Measurements from ENCODE around the gene BCAS2.

BCAS2 gene

DNA sequence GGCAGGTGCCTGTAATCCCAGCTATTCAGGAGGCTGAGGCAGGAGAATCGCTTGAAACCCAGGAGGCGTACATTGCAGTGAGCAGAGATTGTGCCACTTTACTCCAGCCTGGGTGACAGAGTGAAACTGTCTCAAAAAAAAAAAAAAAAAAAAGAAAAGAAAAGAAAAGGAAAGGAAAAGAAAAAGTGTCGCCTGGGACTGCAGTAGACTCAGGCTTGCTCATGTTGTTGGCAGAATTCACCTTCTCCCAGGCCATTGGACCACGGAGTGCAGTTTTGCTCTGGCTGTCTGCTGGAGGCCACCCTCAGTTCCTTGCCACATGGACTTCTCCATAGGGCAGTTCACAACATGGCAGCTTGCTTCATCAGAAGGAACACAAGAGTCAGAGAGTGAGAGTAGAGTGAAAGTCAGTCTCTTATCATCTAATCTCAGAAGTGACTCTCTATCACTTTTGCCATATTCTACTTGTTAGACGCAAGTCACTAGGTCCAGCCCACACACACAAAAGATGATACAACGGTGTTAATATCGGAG is 29.2 kb downstream of the BCAS2 start:
- Histone ChIP-seq H3K27ac (ENCODE audit: low read length) (no peak overlapping the region), H3K27me3 (ENCODE audit: insufficient read depth, low read length) (no peaks in the 10 kb centered on the region), H3K4me1 (ENCODE audit: insufficient read depth, low read length) (no peaks in the 10 kb centered on the region), H3K36me3 (ENCODE audit: insufficient read depth, low read depth, low read length) (no peaks in the 10 kb centered on the region), H3K9me3 (ENCODE audit: insufficient read depth, low read depth, low read length) (no peaks in the 10 kb centered on the region), H3K9ac (ENCODE audit: low read depth, low read length) (no peak overlapping the region), H3K4me3 (ENCODE audit: low read length) (no peak overlapping the region)

DNA sequence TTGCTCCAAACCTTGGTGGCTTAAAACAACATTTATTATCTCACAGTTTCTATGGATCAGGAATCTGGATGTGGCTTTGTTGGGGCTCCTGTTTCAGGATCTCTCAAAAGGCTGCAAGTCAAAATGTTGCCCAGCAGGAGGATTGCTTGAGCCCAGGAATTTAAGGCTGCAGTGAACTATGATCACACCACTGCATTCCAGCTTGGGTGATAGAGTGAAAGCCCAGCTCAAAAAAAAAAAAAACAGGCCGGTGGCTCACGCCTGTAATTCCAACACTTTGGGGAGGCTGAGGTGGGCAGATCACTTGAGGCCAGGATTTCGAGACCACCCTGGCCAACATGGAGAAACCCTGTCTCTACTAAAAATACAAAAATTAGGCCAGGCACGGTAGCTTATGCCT is 30.0 kb downstream of the BCAS2 start:
- no peak overlapping the region for H3K4me3 ChIP-seq (ENCODE audit: low read length)

DNA sequence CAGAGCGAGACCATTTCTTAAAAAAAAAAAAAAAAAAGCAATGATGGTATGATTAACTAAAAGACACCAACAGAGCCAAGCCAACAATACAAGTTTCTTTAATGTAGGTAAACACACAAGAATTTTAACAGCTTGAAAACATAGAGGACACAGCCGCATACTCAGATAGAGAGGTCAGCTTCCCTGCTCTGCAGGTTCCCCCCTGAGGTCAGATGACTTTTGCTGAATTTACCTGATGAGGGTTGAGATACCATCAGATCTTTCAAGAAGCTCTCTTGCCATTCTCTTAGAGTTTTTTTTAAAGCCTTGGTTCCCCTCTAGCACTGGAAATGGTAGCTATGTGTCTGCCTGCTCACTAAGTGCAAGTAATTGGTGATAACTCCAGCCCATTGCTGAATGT is 31.1 kb downstream of the BCAS2 start:
- H3K4me1 ChIP-seq (ENCODE audit: insufficient read depth, low read length), result no peaks in the 10 kb centered on the region
- no peak overlapping the region for H3K9ac ChIP-seq (ENCODE audit: low read depth, low read length)
- no peaks in the 10 kb centered on the region for H3K27me3 ChIP-seq (ENCODE audit: insufficient read depth, low read length)
- H3K9me3 ChIP-seq (ENCODE audit: insufficient read depth, low read depth, low read length), result no peaks in the 10 kb centered on the region
- H3K36me3 ChIP-seq (ENCODE audit: insufficient read depth, low read depth, low read length), result no peaks in the 10 kb centered on the region
- no peak overlapping the region for H3K27ac ChIP-seq (ENCODE audit: low read length)
- no peak overlapping the region for H3K4me3 ChIP-seq (ENCODE audit: low read length)

More for the DNA sequence above, 30.0 kb downstream of the BCAS2 start:
- no peak overlapping the region for H3K9ac ChIP-seq (ENCODE audit: low read depth, low read length)
- H3K4me1 ChIP-seq (ENCODE audit: insufficient read depth, low read length), result no peaks in the 10 kb centered on the region
- H3K36me3 ChIP-seq (ENCODE audit: insufficient read depth, low read depth, low read length), result no peaks in the 10 kb centered on the region
- no peaks in the 10 kb centered on the region for H3K27me3 ChIP-seq (ENCODE audit: insufficient read depth, low read length)
- H3K27ac ChIP-seq (ENCODE audit: low read length), result no peak overlapping the region
- H3K9me3 ChIP-seq (ENCODE audit: insufficient read depth, low read depth, low read length), result no peaks in the 10 kb centered on the region

DNA sequence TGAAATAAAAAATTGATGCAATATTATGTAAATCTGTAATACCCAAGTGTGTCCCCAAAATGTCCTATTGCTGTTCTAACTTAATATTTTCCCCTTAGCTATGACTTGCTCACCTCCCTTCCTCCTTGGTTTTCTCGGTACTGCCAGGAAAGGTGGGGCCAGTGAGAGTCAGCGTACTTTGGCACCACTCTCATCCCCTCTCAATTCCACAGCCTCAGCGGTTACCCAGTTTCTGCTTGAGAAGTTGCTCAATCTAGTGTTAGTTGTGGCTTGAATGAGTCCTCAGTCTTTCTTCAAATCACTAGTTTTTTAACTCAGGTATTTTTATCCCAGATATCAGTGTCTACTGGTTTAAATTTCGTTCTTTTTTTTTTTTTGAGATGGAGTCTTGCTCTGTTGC is 32.3 kb downstream of the BCAS2 start:
- Histone ChIP-seq H3K9me3 (ENCODE audit: insufficient read depth, low read depth, low read length) (no peaks in the 10 kb centered on the region), H3K27me3 (ENCODE audit: insufficient read depth, low read length) (no peaks in the 10 kb centered on the region), H3K27ac (ENCODE audit: low read length) (no peak overlapping the region), H3K36me3 (ENCODE audit: insufficient read depth, low read depth, low read length) (no peaks in the 10 kb centered on the region), H3K4me1 (ENCODE audit: insufficient read depth, low read length) (no peaks in the 10 kb centered on the region), H3K4me3 (ENCODE audit: low read length) (no peak overlapping the region), H3K9ac (ENCODE audit: low read depth, low read length) (no peak overlapping the region)

DNA sequence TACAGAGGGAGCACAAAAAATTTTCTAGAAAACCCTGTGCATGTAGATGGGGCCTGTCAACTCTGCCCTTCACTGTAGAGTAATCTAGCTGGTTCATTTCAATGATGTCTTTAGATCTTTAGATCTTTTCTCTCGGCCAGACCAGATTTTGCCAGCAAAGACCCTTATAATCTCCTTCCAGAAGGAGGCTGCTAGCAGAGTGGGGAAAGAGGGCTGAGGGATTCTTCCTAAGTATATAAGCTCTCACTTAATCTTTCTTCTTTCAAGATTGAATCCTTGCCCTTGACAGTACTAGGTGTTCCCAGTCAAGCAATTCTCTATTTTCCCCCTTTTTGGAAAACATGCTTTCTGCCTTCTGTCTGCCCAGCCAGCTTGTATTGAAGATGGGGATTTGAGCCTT is 34.3 kb downstream of the BCAS2 start:
- no peaks in the 10 kb centered on the region for H3K27me3 ChIP-seq (ENCODE audit: insufficient read depth, low read length)
- H3K4me3 ChIP-seq (ENCODE audit: low read length), result no peak overlapping the region
- H3K9ac ChIP-seq (ENCODE audit: low read depth, low read length), result no peak overlapping the region
- no peak overlapping the region for H3K27ac ChIP-seq (ENCODE audit: low read length)
- no peaks in the 10 kb centered on the region for H3K36me3 ChIP-seq (ENCODE audit: insufficient read depth, low read depth, low read length)
- no peaks in the 10 kb centered on the region for H3K9me3 ChIP-seq (ENCODE audit: insufficient read depth, low read depth, low read length)
- no peaks in the 10 kb centered on the region for H3K4me1 ChIP-seq (ENCODE audit: insufficient read depth, low read length)

DNA sequence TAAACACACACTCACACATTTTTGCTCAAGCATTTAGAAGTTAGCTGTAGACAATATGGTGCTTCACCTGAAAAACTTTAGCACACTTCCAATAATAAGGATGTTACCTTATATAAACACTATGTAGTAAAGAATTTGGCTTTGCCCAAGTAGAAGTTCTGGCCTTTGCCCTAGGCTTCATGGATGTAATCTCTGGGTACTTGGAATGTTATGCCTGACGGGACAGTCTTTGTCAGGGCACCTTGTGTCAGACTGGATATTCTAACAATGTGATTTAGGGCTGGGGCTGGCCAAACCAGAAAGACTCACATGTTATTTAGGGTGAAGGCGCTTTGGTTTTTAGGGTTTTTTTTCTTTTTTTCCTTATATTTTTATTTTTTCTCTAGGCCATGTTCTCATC is 35.6 kb downstream of the BCAS2 start:
- Histone ChIP-seq H3K4me1 (ENCODE audit: insufficient read depth, low read length) (no peaks in the 10 kb centered on the region), H3K36me3 (ENCODE audit: insufficient read depth, low read depth, low read length) (no peaks in the 10 kb centered on the region), H3K9me3 (ENCODE audit: insufficient read depth, low read depth, low read length) (no peaks in the 10 kb centered on the region), H3K9ac (ENCODE audit: low read depth, low read length) (no peak overlapping the region), H3K27me3 (ENCODE audit: insufficient read depth, low read length) (no peaks in the 10 kb centered on the region), H3K27ac (ENCODE audit: low read length) (no peak overlapping the region), H3K4me3 (ENCODE audit: low read length) (no peak overlapping the region)

DNA sequence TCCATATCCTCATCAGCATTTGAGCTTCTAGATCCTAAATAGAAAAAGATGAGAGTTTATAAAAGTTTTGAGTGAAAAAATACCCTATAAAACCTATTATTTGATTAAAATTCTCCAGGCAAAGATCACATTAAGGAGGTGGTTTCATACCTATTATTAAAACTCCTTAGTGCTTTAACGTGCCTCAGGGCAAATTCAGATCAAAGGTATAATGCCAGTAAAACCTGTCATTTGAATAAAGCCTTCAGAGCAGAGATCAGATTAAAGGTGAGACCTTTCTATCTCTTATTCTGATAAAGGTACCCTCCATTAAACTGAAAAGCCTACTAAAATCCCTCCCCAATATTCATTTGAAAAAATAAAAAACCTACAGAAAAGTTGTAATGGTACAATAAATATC is 36.1 kb downstream of the BCAS2 start:
- no peak overlapping the region for H3K9ac ChIP-seq (ENCODE audit: low read depth, low read length)
- H3K27me3 ChIP-seq (ENCODE audit: insufficient read depth, low read length), result no peaks in the 10 kb centered on the region
- H3K27ac ChIP-seq (ENCODE audit: low read length), result no peak overlapping the region
- H3K9me3 ChIP-seq (ENCODE audit: insufficient read depth, low read depth, low read length), result no peaks in the 10 kb centered on the region
- no peak overlapping the region for H3K4me3 ChIP-seq (ENCODE audit: low read length)
- no peaks in the 10 kb centered on the region for H3K36me3 ChIP-seq (ENCODE audit: insufficient read depth, low read depth, low read length)
- no peaks in the 10 kb centered on the region for H3K4me1 ChIP-seq (ENCODE audit: insufficient read depth, low read length)

DNA sequence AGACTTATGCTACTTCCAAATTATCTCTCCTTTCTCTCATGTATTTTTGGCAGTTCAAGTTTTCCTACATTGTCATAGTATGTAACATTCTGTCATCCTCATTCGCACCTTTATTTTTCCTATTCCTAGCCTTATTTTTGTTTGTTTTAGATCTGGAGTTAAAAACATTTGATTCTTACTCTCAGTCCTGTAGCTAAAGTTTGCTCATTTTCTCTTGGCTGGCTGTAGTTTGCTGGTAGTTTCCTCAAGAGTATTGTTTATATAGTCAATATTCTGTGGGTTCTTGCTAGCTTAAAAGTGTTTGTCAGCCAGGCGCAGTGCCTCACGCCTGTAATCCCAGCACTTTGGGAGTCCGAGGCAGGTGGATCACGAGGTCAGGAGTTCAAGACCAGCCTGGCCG is 40.6 kb downstream of the BCAS2 start:
- H3K27me3 ChIP-seq (ENCODE audit: insufficient read depth, low read length), result no peaks in the 10 kb centered on the region
- H3K27ac ChIP-seq (ENCODE audit: low read length), result no peak overlapping the region
- no peaks in the 10 kb centered on the region for H3K36me3 ChIP-seq (ENCODE audit: insufficient read depth, low read depth, low read length)
- H3K4me3 ChIP-seq (ENCODE audit: low read length), result no peak overlapping the region
- no peaks in the 10 kb centered on the region for H3K9me3 ChIP-seq (ENCODE audit: insufficient read depth, low read depth, low read length)
- H3K4me1 ChIP-seq (ENCODE audit: insufficient read depth, low read length), result no peaks in the 10 kb centered on the region
- H3K9ac ChIP-seq (ENCODE audit: low read depth, low read length), result no peak overlapping the region

DNA sequence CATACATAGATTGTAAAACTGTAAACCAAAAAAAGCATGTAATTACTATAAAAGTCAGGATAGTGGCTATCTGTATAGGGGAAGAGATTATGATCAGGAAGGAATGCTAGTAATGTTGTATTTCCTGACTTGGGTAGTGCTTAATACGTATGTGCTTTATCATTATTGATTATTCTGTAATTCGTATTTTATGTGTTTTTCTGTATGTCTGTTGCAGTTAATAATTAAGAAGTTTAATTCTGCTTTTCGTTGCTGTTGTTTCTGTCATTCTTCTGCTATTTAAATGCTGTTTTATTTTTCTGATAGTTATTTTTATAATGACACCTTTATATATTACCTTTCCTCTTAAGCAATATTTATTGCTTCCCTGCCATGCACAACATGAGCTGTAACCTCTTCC is 41.1 kb downstream of the BCAS2 start:
- no peaks in the 10 kb centered on the region for H3K27me3 ChIP-seq (ENCODE audit: insufficient read depth, low read length)
- H3K4me1 ChIP-seq (ENCODE audit: insufficient read depth, low read length), result no peaks in the 10 kb centered on the region
- H3K9ac ChIP-seq (ENCODE audit: low read depth, low read length), result no peak overlapping the region
- H3K36me3 ChIP-seq (ENCODE audit: insufficient read depth, low read depth, low read length), result no peaks in the 10 kb centered on the region
- no peak overlapping the region for H3K27ac ChIP-seq (ENCODE audit: low read length)
- H3K4me3 ChIP-seq (ENCODE audit: low read length), result no peak overlapping the region
- H3K9me3 ChIP-seq (ENCODE audit: insufficient read depth, low read depth, low read length), result no peaks in the 10 kb centered on the region

DNA sequence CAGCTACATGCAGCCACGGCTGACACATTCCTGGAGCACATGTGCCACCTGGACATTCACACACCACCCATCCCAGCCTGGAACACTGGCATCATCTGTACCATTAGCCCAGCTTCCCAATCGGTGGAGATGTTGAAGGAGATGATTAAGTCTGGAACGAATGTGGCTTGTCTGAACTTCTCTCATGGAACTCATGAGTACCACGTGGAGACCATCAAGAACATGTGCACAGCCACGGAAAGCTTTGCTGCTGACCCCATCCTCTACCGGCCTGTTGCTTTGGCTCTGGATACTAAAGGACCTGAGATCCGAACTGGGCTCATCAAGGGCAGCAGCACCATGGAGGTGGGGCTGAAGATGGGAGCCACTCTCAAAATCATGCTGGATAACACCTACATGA is 45.4 kb downstream of the BCAS2 start:
- Histone ChIP-seq H3K27me3 (ENCODE audit: insufficient read depth, low read length) (no peaks in the 10 kb centered on the region), H3K4me1 (ENCODE audit: insufficient read depth, low read length) (no peaks in the 10 kb centered on the region), H3K27ac (ENCODE audit: low read length) (no peak overlapping the region), H3K9ac (ENCODE audit: low read depth, low read length) (no peak overlapping the region), H3K36me3 (ENCODE audit: insufficient read depth, low read depth, low read length) (no peaks in the 10 kb centered on the region), H3K9me3 (ENCODE audit: insufficient read depth, low read depth, low read length) (no peaks in the 10 kb centered on the region), H3K4me3 (ENCODE audit: low read length) (no peak overlapping the region)

DNA sequence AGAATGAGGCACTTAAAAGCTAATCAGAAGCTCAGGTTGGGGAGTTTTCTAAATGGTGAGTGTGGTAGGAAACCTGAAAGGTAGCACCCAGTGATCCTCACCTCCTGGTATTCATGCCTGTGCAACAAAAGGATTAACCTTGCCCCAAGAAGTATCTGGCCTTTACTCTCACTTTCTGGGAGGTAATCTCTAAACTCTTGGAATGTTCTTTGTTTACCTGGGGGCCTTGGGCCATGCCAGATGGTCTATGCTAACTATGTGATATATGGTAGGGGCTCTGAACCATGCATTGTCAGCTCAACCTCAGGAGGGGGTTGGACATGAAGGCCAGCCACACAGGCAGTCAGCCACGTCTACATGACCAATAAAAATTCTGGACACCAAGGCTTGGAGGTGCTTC is 46.0 kb downstream of the BCAS2 start:
- Histone ChIP-seq H3K9me3 (ENCODE audit: insufficient read depth, low read depth, low read length) (no peaks in the 10 kb centered on the region), H3K27ac (ENCODE audit: low read length) (no peak overlapping the region), H3K36me3 (ENCODE audit: insufficient read depth, low read depth, low read length) (no peaks in the 10 kb centered on the region), H3K4me3 (ENCODE audit: low read length) (no peak overlapping the region), H3K4me1 (ENCODE audit: insufficient read depth, low read length) (no peaks in the 10 kb centered on the region), H3K9ac (ENCODE audit: low read depth, low read length) (no peak overlapping the region), H3K27me3 (ENCODE audit: insufficient read depth, low read length) (no peaks in the 10 kb centered on the region)

DNA sequence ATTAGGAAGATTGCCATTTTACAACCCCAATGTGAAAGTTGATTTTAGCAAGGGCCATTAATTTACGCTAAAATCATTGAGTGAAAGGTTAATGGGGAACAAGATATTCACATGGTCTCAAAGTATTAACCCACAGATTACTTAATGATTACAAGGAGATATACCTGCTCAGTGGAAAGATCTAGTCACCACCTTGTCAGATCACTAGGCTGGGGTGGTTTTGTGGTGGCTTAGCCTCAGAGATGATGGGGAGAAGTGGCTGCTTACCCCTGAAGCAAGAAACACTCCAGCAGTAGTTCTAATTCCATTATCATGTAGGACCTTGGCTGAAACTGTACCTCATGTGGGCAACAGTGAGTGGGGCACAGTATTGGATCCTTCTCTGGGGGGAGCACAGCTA is 50.3 kb downstream of the BCAS2 start:
- no peaks in the 10 kb centered on the region for H3K9me3 ChIP-seq (ENCODE audit: insufficient read depth, low read depth, low read length)
- no peaks in the 10 kb centered on the region for H3K36me3 ChIP-seq (ENCODE audit: insufficient read depth, low read depth, low read length)
- no peak overlapping the region for H3K4me3 ChIP-seq (ENCODE audit: low read length)
- H3K27ac ChIP-seq (ENCODE audit: low read length), result no peak overlapping the region
- H3K9ac ChIP-seq (ENCODE audit: low read depth, low read length), result no peak overlapping the region
- H3K27me3 ChIP-seq (ENCODE audit: insufficient read depth, low read length), result no peaks in the 10 kb centered on the region
- H3K4me1 ChIP-seq (ENCODE audit: insufficient read depth, low read length), result no peaks in the 10 kb centered on the region

DNA sequence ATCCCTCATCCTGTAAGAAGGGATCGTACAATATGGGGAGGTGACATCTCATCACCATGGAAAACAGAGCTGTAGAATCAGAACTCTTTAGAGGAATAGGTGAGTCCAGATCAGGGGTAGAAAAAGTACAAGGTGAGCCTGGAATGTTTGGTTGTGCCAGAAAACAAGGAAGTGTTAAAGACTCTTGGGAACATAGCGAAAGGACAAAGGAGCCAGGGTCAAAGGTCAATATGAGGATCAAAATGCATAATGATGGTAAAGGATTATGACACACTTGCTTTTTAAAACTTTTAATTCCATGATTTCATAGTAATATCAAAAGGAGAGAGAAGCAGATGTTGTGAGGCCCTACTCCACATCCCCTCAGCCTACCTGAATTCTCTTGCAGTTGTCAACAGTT is 51.2 kb downstream of the BCAS2 start:
- H3K4me1 ChIP-seq (ENCODE audit: insufficient read depth, low read length), result no peaks in the 10 kb centered on the region
- H3K36me3 ChIP-seq (ENCODE audit: insufficient read depth, low read depth, low read length), result no peaks in the 10 kb centered on the region
- H3K9ac ChIP-seq (ENCODE audit: low read depth, low read length), result no peak overlapping the region
- H3K4me3 ChIP-seq (ENCODE audit: low read length), result no peak overlapping the region
- H3K27me3 ChIP-seq (ENCODE audit: insufficient read depth, low read length), result no peaks in the 10 kb centered on the region
- no peak overlapping the region for H3K27ac ChIP-seq (ENCODE audit: low read length)
- no peaks in the 10 kb centered on the region for H3K9me3 ChIP-seq (ENCODE audit: insufficient read depth, low read depth, low read length)

Measured in iPS-20b (cell line).